IMR-90 (cell line): ENCODE results near the gene RAD51B. TPM values are rescaled to one million over a fixed set of nuclear protein-coding genes. Genes with fewer than 3 reads are reported as not detected.

Experiments
- ATAC-seq: fragments of 200-7000 bp; cut with Tn5 transposase; 2 replicates; pipeline ENCODE4 v1.9.1; 2020; ENCODE audit warnings: low read depth, mild to moderate bottlenecking, moderate library complexity
- BruUV-seq: library from RNA; stranded (reverse); fragments of 400-500 nt; replicated peaks from 2 replicates; lab custom pipeline; 2021; lab: Mats Ljungman, UMichigan
- CTCF ChIA-PET: fragments of 300-600 bp; formaldehyde crosslinking; extraction: SDS; loops from one replicate; lab custom pipeline; 2021; ENCODE audit warnings: antibody characterized with exemption; lab: Yijun Ruan, JAX
- POLR2A ChIA-PET: fragments of 300-600 bp; sonication (Branson Sonifier 250); formaldehyde crosslinking; loops from one replicate; lab custom pipeline; 2022; ENCODE audit warnings: antibody characterized with exemption; ENCODE audit not compliant: unreplicated experiment; lab: Charles Lee
- DNase-seq: peaks from one replicate; pipeline ENCODE4 v3.0.0; 2013
- H2AFZ ChIP-seq: replicated peaks from 2 replicates; pipeline ENCODE3; 2013; ENCODE audit warnings: low read length, mild to moderate bottlenecking; ENCODE audit not compliant: poor library complexity
- H2AK5ac ChIP-seq: 2 replicates; pipeline ENCODE4 v1.6.1; 2013; ENCODE audit warnings: low read depth, low read length, inconsistent platforms
- H2AK9ac ChIP-seq: replicated peaks from 2 replicates; pipeline ENCODE3; 2013; ENCODE audit warnings: mild to moderate bottlenecking, low read depth, low read length, moderate library complexity; ENCODE audit not compliant: poor library complexity
- H2BK120ac ChIP-seq: 2 replicates; pipeline ENCODE4 v1.6.1; 2013; ENCODE audit warnings: low read depth, low read length, inconsistent platforms
- H2BK15ac ChIP-seq: 3 replicates; pipeline ENCODE4 v1.6.1; 2013; ENCODE audit warnings: low read depth, low read length, inconsistent platforms
- H2BK20ac ChIP-seq: 2 replicates; pipeline ENCODE4 v1.6.1; 2013; ENCODE audit warnings: low read depth, mild to moderate bottlenecking, inconsistent platforms, low read length, moderate library complexity
- H2BK5ac ChIP-seq: 2 replicates; pipeline ENCODE4 v1.6.1; 2013; ENCODE audit warnings: mild to moderate bottlenecking, low read depth, low read length, inconsistent platforms; ENCODE audit not compliant: poor library complexity, severe bottlenecking
- H3K14ac ChIP-seq: replicated peaks from 2 replicates; pipeline ENCODE4 v1.6.1; 2013; ENCODE audit warnings: low read depth, low read length, inconsistent platforms
- H3K18ac ChIP-seq: 2 replicates; pipeline ENCODE4 v1.6.1; 2013; ENCODE audit warnings: low read depth, low read length, control low read depth
- H3K23ac ChIP-seq: 2 replicates; pipeline ENCODE4 v1.6.1; 2013; ENCODE audit warnings: low read depth, low read length, inconsistent platforms
- H3K27ac ChIP-seq: 2 replicates; pipeline ENCODE4 v1.5.1; 2013; ENCODE audit warnings: mild to moderate bottlenecking, control low read depth, low read length; ENCODE audit not compliant: insufficient read depth
- H3K27me3 ChIP-seq: 2 replicates; pipeline ENCODE4 v1.6.1; 2013; ENCODE audit warnings: low read length; ENCODE audit not compliant: control insufficient read depth, insufficient read depth
- H3K36me3 ChIP-seq: 2 replicates; pipeline ENCODE4 v1.6.1; 2013; ENCODE audit warnings: low read length, mixed read lengths; ENCODE audit not compliant: control insufficient read depth, insufficient read depth
- H3K4ac ChIP-seq: 2 replicates; pipeline ENCODE4 v1.6.1; 2013; ENCODE audit warnings: low read depth, low read length, inconsistent platforms
- H3K4me1 ChIP-seq: 2 replicates; pipeline ENCODE4 v1.6.1; 2013; ENCODE audit warnings: low read length, mixed read lengths; ENCODE audit not compliant: control insufficient read depth, insufficient read depth
- H3K4me2 ChIP-seq: 2 replicates; pipeline ENCODE4 v1.6.1; 2013; ENCODE audit warnings: low read depth, mild to moderate bottlenecking, control low read depth, low read length, moderate library complexity
- H3K4me3 ChIP-seq: 2 replicates; pipeline ENCODE4 v1.5.1; 2013; ENCODE audit warnings: low read depth, mild to moderate bottlenecking, control low read depth, low read length, moderate library complexity; ENCODE audit not compliant: insufficient read depth
- H3K56ac ChIP-seq: 2 replicates; pipeline ENCODE4 v1.6.1; 2013; ENCODE audit warnings: low read length, inconsistent platforms; ENCODE audit not compliant: insufficient read depth; ENCODE audit errors: extremely low read depth
- H3K79me1 ChIP-seq, 2 experiments: 2 replicates each; pipeline ENCODE4 v1.6.1; 2013; ENCODE audit warnings: low read length in 2 of 2, inconsistent platforms in 1 of 2, low read depth in 1 of 2
- H3K9ac ChIP-seq: 2 replicates; pipeline ENCODE4 v1.6.1; 2013; ENCODE audit warnings: low read depth, low read length, control low read depth
- H3K9me1 ChIP-seq: 2 replicates; pipeline ENCODE4 v1.6.1; 2013; ENCODE audit warnings: low read length, inconsistent platforms; ENCODE audit not compliant: insufficient read depth
- H3K9me3 ChIP-seq: 2 replicates; pipeline ENCODE4 v1.6.1; 2013; ENCODE audit warnings: low read length; ENCODE audit not compliant: control insufficient read depth, insufficient read depth
- H4K20me1 ChIP-seq: 2 replicates; pipeline ENCODE4 v1.6.1; 2013; ENCODE audit warnings: low read length, inconsistent platforms; ENCODE audit not compliant: insufficient read depth
- H4K5ac ChIP-seq: 2 replicates; pipeline ENCODE4 v1.6.1; 2013; ENCODE audit warnings: mild to moderate bottlenecking, low read depth, low read length, control low read depth
- H4K8ac ChIP-seq, 2 experiments: 2 replicates each; pipeline ENCODE4 v1.6.1; 2013; ENCODE audit warnings: low read depth in 2 of 2, low read length in 2 of 2, control low read depth in 1 of 2, inconsistent platforms in 1 of 2
- H4K91ac ChIP-seq: 2 replicates; pipeline ENCODE4 v1.6.1; 2013; ENCODE audit warnings: low read depth, low read length, inconsistent platforms; ENCODE audit not compliant: insufficient read depth
- BHLHE40 ChIP-seq: fragments of 150-350 bp; IDR thresholded peaks from 2 replicates; pipeline ENCODE4 v1.6.1; 2016; ENCODE audit warnings: mild to moderate bottlenecking, low read depth, low read length
- CEBPB ChIP-seq: IDR thresholded peaks from 2 replicates; pipeline ENCODE4 v1.6.1; 2012; ENCODE audit warnings: low read depth, low read length, improper control_type of control experiment
- CHD1 ChIP-seq: IDR thresholded peaks from 2 replicates; pipeline ENCODE4 v1.6.1; 2012; ENCODE audit warnings: low read depth, low read length, improper control_type of control experiment
- CTCF ChIP-seq: conservative IDR thresholded peaks from 2 replicates; pipeline ENCODE4 v1.5.1; 2012; ENCODE audit warnings: mild to moderate bottlenecking, low read depth, low read length, improper control_type of control experiment
- ELK1 ChIP-seq: fragments of 150-350 bp; IDR thresholded peaks from 2 replicates; pipeline ENCODE4 v1.6.1; 2016; ENCODE audit warnings: low read depth, mild to moderate bottlenecking, low read length, moderate library complexity, borderline replicate concordance
- FOS ChIP-seq: fragments of 150-350 bp; IDR thresholded peaks from 2 replicates; pipeline ENCODE4 v1.6.1; 2016; ENCODE audit warnings: low read depth, low read length
- MAFK ChIP-seq: IDR thresholded peaks from 2 replicates; pipeline ENCODE4 v1.6.1; 2012; ENCODE audit warnings: low read depth, low read length, improper control_type of control experiment
- MXI1 ChIP-seq: IDR thresholded peaks from 2 replicates; pipeline ENCODE4 v1.6.1; 2012; ENCODE audit warnings: low read depth, mild to moderate bottlenecking, low read length, moderate library complexity, borderline replicate concordance
- NFE2L2 ChIP-seq: fragments of 150-350 bp; IDR thresholded peaks from 2 replicates; pipeline ENCODE4 v1.6.1; 2016; ENCODE audit warnings: low read depth, mild to moderate bottlenecking, low read length
- POLR2A ChIP-seq: IDR thresholded peaks from 2 replicates; pipeline ENCODE4 v1.6.1; 2012; ENCODE audit warnings: mild to moderate bottlenecking, low read depth, low read length
- RAD21 ChIP-seq: IDR thresholded peaks from 2 replicates; pipeline ENCODE4 v1.6.1; 2012; ENCODE audit warnings: low read length, improper control_type of control experiment
- RCOR1 ChIP-seq: IDR thresholded peaks from 2 replicates; pipeline ENCODE4 v1.6.1; 2012; ENCODE audit warnings: mild to moderate bottlenecking, low read length, improper control_type of control experiment; ENCODE audit not compliant: insufficient replicate concordance
- RFX5 ChIP-seq: IDR thresholded peaks from 2 replicates; pipeline ENCODE4 v1.8.0; 2012; ENCODE audit warnings: low read depth, mild to moderate bottlenecking, low read length, moderate library complexity
- SMC3 ChIP-seq: fragments of 150-350 bp; IDR thresholded peaks from 2 replicates; pipeline ENCODE4 v1.6.1; 2016; ENCODE audit warnings: low read depth, mild to moderate bottlenecking, antibody characterized with exemption, low read length, moderate library complexity
- USF2 ChIP-seq: fragments of 150-350 bp; IDR thresholded peaks from 2 replicates; pipeline ENCODE4 v1.6.1; 2017; ENCODE audit warnings: mild to moderate bottlenecking, antibody characterized with exemption, low read length, low read depth
- WGBS, 2 experiments: methylation state at CpG; one replicate each; pipeline versions ENCODE4 v1.1.5 to v1.1.7; 2013; ENCODE audit warnings: missing lambda C conversion rate in 2 of 2; ENCODE audit not compliant: insufficient read length in 1 of 2; ENCODE audit errors: extremely low coverage in 2 of 2; 5-methylcytosine and 5-hydroxymethylcytosine counted together
- dilution Hi-C: fragments of 300-500 bp; cut with HindIII; formaldehyde crosslinking; loops from one replicate; pipeline ENCODE4 v1.14.3; 2018; ENCODE audit warnings: low sequenced_read_pairs; ENCODE audit not compliant: unreplicated experiment
- in situ Hi-C: fragments of 300-500 bp; cut with MboI; formaldehyde crosslinking; loops from 3 replicates; pipeline ENCODE4 v1.14.3; 2019; ENCODE audit warnings: low sequenced_read_pairs, inconsistent platforms, mixed read lengths
- intact Hi-C: fragments of 100-400 bp; cut with micrococcal nuclease; formaldehyde crosslinking; loops from 2 replicates; pipeline ENCODE4 v1.10.0; 2022
- polyA plus RNA-seq, 3 experiments: library from polyadenylated mRNA; depleted of rRNA; stranded (reverse); fragments of >200 nt; gene quantifications; 2 replicates each; pipeline ENCODE4 v1.2.3, GENCODE V29; 2012; ENCODE audit warnings: low replicate concordance in 1 of 3
- total RNA-seq: library from RNA; depleted of rRNA; stranded (reverse); fragments of >200 nt; gene quantifications from 2 replicates; pipeline ENCODE4 v1.2.3, GENCODE V29; 2012

The RAD51B gene
- total and polyA plus RNA-seq, 2 of the 4 experiments (the other 2 are of a cell fraction) = 5.1 to 18.8 TPM

- Histone ChIP-seq H4K5ac (no peak overlapping the region), H2BK120ac (peak overlapping the region; percentile 17), H2AK5ac (peak overlapping the region; percentile 87; the same call in 1 of the 2 replicates), H3K79me1 (peaks cover 0 to 1% of the 10 kb centered on the region in 2 experiments; a peak in 1 of 4 replicates), H3K27ac (no peak overlapping the region), H3K4me3 (no peak overlapping the region), H2BK15ac (no peak overlapping the region), H3K14ac (no peak overlapping the region), H3K27me3 (no peaks in the 10 kb centered on the region), H2AFZ (no peak overlapping the region), H4K20me1 (no peaks in the 10 kb centered on the region), H2BK5ac (no peak overlapping the region), H3K23ac (no peak overlapping the region), H2AK9ac (no peak overlapping the region), H3K4ac (no peak overlapping the region), H3K9me3 (no peaks in the 10 kb centered on the region), H3K9ac (no peak overlapping the region), H4K8ac (peak overlapping the region in 1 of 2 experiments; percentile 43; a peak in 1 of 4 replicates), H2BK20ac (peak overlapping the region; percentile 43; the same call in 1 of the 2 replicates), H3K56ac (no peak overlapping the region), H4K91ac (no peak overlapping the region), H3K9me1 (peaks cover 6% of the 10 kb centered on the region), H3K36me3 (no peaks in the 10 kb centered on the region), H3K4me2 (peak overlapping the region; percentile 30; the same call in 1 of the 2 replicates), H3K18ac (no peak overlapping the region), H3K4me1 (peaks cover 7% of the 10 kb centered on the region)
- ATAC-seq (peak; percentile 87), DNase-seq (peak; percentile 93)
- in situ Hi-C loops = loop anchor here (10.0 kb wide), 1 partner anchor 319 kb away; no protein-coding TSS in a partner anchor
- ChIA-PET POLR2A (no interaction called here), CTCF (interaction anchor here (0.6 kb wide), 1 partner anchor 533 kb away, joined by 3 read pairs; no protein-coding TSS in a partner anchor)
- BruUV-seq = no TSS peak
- intact Hi-C loops = no loop called here
- no CpG with 5 or more reads among the region's 1 CpG for WGBS, 2 experiments
- dilution Hi-C loops = no loop called here
- TF ChIP-seq FOS = peak; percentile 46; the same call in 1 of the 2 replicates
- TF ChIP-seq CHD1 = no peak
- no peak for TF ChIP-seq BHLHE40
- peak; percentile 42; the same call in 1 of the 2 replicates for TF ChIP-seq USF2
- TF ChIP-seq MXI1 = no peak
- no peak for TF ChIP-seq NFE2L2
- TF ChIP-seq MAFK = no peak
- peak; percentile 35 for TF ChIP-seq RCOR1
- no peak for TF ChIP-seq CTCF
- TF ChIP-seq ELK1 = no peak
- TF ChIP-seq RAD21 = peak; percentile 21
- no peak for TF ChIP-seq POLR2A
- 0 out of 2 replicates have a peak, but pooled peaks have one; percentile 13 for TF ChIP-seq SMC3
- peak; percentile 55; the same call in 1 of the 2 replicates for TF ChIP-seq CEBPB
- no peak for TF ChIP-seq RFX5
Measured at GRCh38 chr14:68255693-68256178, 436.2 kb downstream of the RAD51B start.
